GM19099 (cell line): ENCODE data around the gene KDM5B.

Source experiments
- POLR2A ChIP-seq: IDR thresholded peaks from 3 replicates; pipeline ENCODE4 v1.6.1; 2011; ENCODE audit warnings: low read depth; ENCODE audit not compliant: insufficient read length; ENCODE audit errors: extremely low read depth

KDM5B gene

DNA sequence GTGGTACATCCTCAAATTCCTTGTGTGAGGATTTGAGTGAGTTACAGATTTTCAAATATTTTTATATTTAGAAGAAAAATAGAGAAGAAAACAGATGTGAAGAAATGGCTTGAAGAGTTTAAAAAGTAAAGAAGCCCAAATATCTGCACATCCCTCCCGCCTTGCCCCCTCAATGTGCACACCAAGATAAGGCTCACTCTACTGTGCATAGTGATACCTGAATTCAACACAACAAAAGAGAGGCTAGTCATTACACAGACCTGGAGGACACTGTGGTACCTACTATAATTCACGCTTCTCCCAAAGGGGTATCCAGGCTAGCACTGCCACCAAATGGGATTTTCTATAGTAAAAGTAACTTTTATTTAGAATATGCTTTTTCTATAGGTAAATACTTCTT, 53.9 kb downstream of the KDM5B start:
- no peak for TF ChIP-seq POLR2A

DNA sequence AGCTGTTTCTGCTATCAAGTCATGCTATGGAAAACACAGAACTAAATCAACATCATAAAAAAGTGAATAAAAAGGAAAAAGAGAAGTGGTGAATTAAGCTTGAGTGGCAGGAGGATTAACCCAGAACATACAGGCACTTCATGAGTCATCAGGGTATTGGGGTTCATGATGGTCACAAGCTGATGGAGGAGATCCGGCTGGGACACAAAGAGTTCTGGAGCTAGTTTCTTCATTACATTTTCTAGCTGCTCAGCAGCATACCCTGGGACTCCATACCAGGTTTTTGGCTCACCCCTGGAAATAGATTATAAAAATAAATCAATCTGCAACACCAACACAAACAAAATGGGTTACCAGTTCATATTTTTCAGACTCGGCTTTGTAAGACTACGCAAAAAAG, 55.4 kb downstream of the KDM5B start:
- no peak for TF ChIP-seq POLR2A

DNA sequence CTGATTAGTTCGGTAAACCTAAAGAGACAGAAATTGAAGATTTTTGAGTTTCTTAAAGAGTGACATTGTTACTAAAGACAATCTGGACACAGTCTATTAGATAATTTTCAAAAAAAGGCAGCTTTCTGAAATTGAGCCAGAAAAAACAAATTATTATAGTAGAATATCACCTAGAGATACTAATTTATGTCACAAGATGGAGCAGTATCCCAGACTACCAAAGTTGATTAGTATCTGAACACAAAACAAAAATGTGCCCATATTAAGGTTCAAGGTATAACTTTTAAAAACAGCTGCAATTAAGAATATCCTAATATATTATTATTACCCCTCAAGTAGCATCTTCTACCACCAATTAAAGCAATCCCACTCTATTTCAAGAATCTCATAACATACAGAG, 57.5 kb downstream of the KDM5B start:
- no peak for TF ChIP-seq POLR2A

GRCh38 chr1:202750024-202750423, 58.2 kb downstream of the KDM5B start:
- no peak for TF ChIP-seq POLR2A

GRCh38 chr1:202745323-202745888, 62.8 kb downstream of the KDM5B start:
- TF ChIP-seq POLR2A, result no peak

GRCh38 chr1:202742496-202742895, 65.7 kb downstream of the KDM5B start:
- no peak for TF ChIP-seq POLR2A

GRCh38 chr1:202733251-202733650, 75.0 kb downstream of the KDM5B start:
- no peak for TF ChIP-seq POLR2A

DNA sequence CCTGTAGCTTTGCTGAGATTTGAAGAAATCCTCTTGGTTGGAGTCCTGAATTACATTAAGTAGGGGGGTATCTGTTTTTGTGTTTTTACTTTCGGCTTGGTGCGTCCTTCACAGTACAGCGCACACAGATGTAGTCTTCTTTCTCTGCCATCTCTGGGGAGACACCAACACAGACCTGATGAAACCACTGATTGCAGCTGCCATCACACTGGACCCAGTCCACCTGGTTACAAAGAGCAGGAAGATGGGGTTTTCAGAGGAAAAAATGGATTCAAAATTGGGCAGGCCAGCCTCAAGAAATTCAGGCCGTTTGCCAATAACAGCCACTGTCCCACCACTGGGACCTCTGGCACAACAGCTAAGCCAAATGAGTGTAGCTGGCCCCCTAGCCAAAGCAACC, 79.3 kb downstream of the KDM5B start:
- TF ChIP-seq POLR2A, result no peak

DNA sequence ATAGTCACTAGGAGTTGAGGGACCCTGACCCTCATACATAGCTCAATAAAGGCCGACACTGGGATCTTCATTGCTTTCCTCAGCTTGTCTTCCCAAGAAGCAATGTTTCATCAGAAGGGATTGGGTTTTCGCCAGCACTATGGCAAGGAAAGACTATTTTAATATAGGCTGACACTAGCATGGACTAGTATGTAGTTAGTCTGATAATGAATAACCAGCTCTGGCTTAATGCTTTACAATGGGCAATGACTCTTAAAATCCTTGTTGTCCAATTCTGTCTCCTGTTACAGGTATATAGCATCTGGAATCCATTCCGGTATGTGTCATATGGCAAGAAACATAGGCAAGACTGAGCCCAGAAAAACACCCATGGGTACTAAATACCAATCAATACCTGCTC, 82.7 kb downstream of the KDM5B start:
- TF ChIP-seq POLR2A, result no peak

- TF ChIP-seq POLR2A, result no peak
These were observed 84.5 kb downstream of the KDM5B start for GRCh38 chr1:202723708-202724107.

GRCh38 chr1:202716654-202717053, 91.6 kb downstream of the KDM5B start:
- TF ChIP-seq POLR2A, result no peak

DNA sequence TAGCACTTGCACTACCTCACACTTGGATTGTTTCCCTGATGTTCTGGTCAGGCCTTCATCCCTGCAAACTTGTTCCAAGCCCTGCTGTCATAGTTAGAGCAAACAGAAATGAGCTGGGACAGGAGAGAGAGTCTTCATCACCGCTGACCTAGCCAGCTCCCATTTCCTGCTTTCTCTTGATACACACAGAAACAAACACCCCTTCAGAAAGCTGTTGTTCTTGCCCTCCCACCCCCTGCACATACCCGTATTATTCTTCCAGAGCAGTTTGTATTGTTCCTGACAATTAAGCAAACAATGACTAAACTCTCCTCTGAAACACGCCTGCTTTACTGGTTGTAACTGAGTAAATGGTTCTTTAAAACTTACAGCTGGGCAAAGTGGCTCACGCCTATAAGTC, 95.1 kb downstream of the KDM5B start:
- TF ChIP-seq POLR2A, result no peak

DNA sequence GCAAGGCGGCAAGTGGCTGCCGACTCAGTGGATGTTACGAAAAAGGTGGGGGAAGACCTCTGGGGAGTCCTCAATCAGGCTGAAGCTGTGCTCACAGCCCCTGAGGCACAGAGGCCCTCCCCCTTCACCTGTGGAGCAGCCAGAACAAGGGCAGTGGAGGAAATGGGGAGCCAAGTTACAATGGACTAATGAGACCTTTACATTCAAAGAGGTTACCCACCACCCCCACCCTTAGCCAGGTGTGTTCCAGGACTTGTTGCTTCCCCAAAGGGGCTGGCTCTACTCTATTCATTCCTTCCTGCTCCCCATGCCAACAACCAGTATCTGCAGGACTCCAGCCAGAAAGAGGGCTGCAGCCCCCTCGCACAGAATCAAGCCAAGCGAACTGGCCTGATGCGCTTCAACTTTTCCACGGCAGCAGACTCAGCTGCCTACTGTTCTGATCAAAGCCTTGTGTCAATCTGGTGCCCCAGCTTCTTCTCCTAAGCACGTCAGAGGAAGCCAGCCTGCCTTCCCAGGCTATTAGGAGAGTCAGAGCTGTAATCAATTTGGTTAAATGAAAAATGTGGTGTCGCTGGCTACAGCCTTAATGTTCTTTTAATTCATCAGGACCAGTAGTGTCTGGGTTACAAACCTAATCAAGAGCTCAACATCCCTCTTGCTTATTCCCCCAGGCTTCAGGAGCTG, 96.1 kb downstream of the KDM5B start:
- TF ChIP-seq POLR2A, result no peak

GRCh38 chr1:202710070-202711045, 97.9 kb downstream of the KDM5B start, which contains the start of gene SYT2:
Gene SYT2, minus strand, starts transcription at chr1:202710454. Its CDS starts 104,682 bp downstream, at chr1:202605772.
- no peak for TF ChIP-seq POLR2A

DNA sequence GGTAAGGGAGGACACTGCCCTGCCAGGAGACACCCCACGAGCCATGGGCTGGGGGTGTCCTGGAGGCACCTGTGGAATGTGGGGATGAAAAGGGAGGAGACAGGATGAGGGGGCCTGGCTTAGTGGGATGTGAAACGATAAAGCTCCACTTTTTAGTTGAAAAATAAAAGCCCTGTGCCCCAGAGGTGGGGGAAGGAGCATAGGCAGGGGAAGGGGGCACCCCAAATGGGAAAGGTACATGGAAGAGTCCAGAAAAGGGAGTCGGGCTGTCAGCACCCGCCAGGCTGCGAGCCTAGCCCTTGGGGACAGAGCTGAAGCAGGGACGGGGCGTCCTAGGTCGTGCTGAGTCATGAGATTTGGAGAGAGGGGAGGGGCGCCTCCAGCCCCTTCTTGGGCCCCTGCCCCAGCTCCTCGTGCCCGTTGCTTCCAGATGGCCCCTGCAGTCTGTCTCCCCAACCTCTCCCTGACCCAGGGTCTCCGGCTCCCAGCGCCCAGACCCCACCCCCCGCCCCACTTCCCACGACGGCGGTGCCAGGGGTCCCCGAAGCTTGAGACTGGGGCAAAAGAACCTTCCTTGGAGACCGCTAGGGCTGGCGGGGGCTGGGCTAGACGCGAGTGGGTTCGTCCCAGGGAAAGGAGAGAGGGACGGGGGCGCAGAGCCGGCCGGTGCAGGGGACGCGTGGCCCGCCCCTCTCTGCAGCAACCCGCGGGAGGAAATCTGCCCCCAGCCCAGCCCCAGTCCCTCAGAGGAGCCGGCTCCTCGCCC, 98.8 kb downstream of the KDM5B start:
- TF ChIP-seq POLR2A, result no peak
